Activated CD8-positive, alpha-beta memory T cell treated with anti-CD3 and anti-CD28 coated beads for 48 hours (primary cell): Measurements from ENCODE around the gene GOLGA6L1.
"Not testable (repeated sequence)": the region's sequence is repeated elsewhere in the genome, so short reads cannot be mapped to it uniquely, and the experiment has no call there.

ENCODE experiments used
- DNase-seq, 3 experiments: peaks; one replicate each; pipeline ENCODE4 v3.0.0-alpha.2; 2020; ENCODE audit warnings: low read depth in 2 of 3, low spot score in 2 of 3

GOLGA6L1 gene

GRCh38 chr15:23136722-23137121, at the start of gene GOLGA6L1:
Gene GOLGA6L1 (minus strand): TSS chr15:23136822. CDS start chr15:23136731, 91 bp downstream.
- DNase-seq = not testable (repeated sequence)

GRCh38 chr15:23181201-23181600, 44.6 kb upstream of the GOLGA6L1 start:
- DNase-seq = not testable (repeated sequence)

- DNase-seq = not testable (repeated sequence)
These were observed 43.9 kb upstream of the GOLGA6L1 start for GRCh38 chr15:23180547-23180927.

- not testable (repeated sequence) for DNase-seq
These were observed 43.3 kb upstream of the GOLGA6L1 start for GRCh38 chr15:23179768-23180546.

- DNase-seq = not testable (repeated sequence)
These were observed 40.1 kb upstream of the GOLGA6L1 start for GRCh38 chr15:23176683-23177082.

- not testable (repeated sequence) for DNase-seq
These were observed 39.0 kb upstream of the GOLGA6L1 start for GRCh38 chr15:23175606-23176005.

GRCh38 chr15:23174609-23175140, 38.1 kb upstream of the GOLGA6L1 start:
- not testable (repeated sequence) for DNase-seq

GRCh38 chr15:23132787-23133186, 3.8 kb downstream of the GOLGA6L1 start:
- not testable (repeated sequence) for DNase-seq

GRCh38 chr15:23118208-23118607, 18.4 kb downstream of the GOLGA6L1 start:
- DNase-seq = no peak

- no peak for DNase-seq
These were observed 40.8 kb downstream of the GOLGA6L1 start for GRCh38 chr15:23095796-23096195.

GRCh38 chr15:23083115-23083514, 53.5 kb downstream of the GOLGA6L1 start:
- DNase-seq = no peak

GRCh38 chr15:23081996-23082737, 54.5 kb downstream of the GOLGA6L1 start:
- DNase-seq = not testable (repeated sequence)

- DNase-seq = no peak
These were observed 55.4 kb downstream of the GOLGA6L1 start for GRCh38 chr15:23081271-23081670.

- no peak for DNase-seq
These were observed 56.9 kb downstream of the GOLGA6L1 start for GRCh38 chr15:23079766-23080165.
